SIG-M5 treated with dmso at 0.1 percent for 504 hours (cell line): Measurements from ENCODE around the gene CARNS1.
A peak's percentile ranks its signal among the peaks of the same experiment; 100 is the strongest.

Experiments
- DNase-seq: peaks from one replicate; lab custom pipeline; 2025; ENCODE audit not compliant: unreplicated experiment; lab: John Stamatoyannopoulos, UW

Gene CARNS1

GRCh38 chr11:67428052-67429001, 12.8 kb downstream of the CARNS1 start, which contains the start of gene RPS6KB2:
Gene RPS6KB2 (plus strand): TSS chr11:67428494. CDS start chr11:67428546, 52 bp downstream.
- DNase-seq = peak; percentile 93

DNA sequence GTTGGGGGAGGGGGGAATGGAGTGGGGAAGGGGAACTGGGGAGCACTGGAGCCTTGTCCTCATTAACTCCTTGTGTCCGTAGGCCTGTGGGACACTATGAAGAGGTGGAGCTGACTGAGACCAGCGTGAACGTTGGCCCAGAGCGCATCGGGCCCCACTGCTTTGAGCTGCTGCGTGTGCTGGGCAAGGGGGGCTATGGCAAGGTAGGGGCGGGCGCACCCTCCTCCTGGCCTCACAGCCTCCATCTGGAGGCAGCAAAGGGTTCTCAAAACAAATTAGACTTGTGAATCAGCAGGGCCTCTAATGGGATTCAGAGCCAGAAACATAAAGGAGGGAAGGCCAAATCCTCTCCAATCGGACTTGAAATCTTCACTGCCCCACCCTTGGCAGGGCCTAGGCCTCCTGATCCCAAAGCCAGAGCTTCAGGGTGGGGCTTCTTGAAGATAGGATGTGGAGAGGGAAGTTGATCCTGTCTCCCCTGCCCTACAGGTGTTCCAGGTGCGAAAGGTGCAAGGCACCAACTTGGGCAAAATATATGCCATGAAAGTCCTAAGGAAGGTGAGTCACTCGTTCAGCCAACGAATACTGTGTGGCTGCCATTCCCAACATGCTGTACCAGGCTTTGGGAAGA, 13.7 kb downstream of the CARNS1 start:
- DNase-seq = no peak

DNA sequence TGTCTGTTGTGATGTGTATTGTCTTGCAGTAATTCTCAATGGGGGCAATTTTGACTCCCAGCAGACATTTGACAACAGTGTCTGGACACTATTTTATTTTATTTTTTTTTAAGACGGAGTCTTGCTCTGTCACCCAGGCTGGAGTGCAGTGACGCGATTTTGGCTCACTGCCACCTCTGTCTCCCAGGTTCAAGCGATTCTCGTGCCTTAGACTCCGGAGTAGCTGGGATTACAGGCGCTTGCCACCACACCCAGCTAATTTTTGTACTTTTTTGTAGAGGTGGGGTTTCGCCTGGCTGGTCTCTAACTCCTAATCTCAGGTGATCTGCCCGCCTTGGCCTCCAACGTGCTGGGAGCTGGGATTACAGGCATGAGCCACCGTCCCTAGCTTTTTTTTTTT, 14.2 kb downstream of the CARNS1 start:
- DNase-seq = no peak

- DNase-seq = no peak
These were observed 16.1 kb downstream of the CARNS1 start for GRCh38 chr11:67431346-67432249.

- no peak for DNase-seq
These were observed 17.3 kb downstream of the CARNS1 start for GRCh38 chr11:67432655-67433349.

DNA sequence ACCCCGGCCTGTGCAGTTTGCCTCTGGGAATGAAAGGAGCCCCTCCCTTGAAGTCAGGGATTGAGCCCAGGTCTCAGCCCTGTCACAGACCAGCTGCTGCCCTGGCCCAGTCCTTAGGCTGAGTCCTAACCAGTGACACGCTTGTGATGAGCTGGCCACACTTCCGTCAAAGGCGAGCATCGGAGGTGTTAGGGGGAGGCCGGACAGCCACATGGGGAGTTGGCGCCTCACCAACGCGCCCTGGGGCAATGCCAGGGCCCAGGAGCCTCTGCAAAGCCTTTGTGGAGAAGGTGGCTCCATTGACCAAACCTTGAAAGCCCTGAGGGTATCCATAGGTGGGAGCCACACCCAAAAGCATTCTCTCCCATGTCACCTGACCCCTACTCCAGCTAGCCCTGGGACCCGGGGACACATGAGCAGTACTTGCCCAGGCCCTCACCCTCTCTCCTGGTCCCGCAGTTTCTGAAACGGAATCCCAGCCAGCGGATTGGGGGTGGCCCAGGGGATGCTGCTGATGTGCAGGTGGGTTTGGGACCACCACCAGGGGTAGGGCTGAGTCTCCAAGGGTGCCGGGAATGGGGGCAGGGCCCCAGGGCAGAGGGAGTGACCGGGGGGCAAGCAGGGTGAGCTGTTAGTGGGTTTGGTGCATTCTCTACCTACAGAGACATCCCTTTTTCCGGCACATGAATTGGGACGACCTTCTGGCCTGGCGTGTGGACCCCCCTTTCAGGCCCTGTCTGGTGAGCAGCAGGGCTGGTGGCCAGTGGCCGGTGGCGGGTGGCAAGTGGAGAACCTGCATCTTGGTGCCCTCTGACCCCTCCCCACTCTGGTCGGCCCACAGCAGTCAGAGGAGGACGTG, 18.3 kb downstream of the CARNS1 start:
- no peak for DNase-seq

- DNase-seq = no peak
These were observed 19.0 kb downstream of the CARNS1 start for GRCh38 chr11:67434395-67434881.

GRCh38 chr11:67435031-67435726, 19.7 kb downstream of the CARNS1 start:
- no peak for DNase-seq

- no peak for DNase-seq
These were observed 20.4 kb downstream of the CARNS1 start for GRCh38 chr11:67435727-67436458.

DNA sequence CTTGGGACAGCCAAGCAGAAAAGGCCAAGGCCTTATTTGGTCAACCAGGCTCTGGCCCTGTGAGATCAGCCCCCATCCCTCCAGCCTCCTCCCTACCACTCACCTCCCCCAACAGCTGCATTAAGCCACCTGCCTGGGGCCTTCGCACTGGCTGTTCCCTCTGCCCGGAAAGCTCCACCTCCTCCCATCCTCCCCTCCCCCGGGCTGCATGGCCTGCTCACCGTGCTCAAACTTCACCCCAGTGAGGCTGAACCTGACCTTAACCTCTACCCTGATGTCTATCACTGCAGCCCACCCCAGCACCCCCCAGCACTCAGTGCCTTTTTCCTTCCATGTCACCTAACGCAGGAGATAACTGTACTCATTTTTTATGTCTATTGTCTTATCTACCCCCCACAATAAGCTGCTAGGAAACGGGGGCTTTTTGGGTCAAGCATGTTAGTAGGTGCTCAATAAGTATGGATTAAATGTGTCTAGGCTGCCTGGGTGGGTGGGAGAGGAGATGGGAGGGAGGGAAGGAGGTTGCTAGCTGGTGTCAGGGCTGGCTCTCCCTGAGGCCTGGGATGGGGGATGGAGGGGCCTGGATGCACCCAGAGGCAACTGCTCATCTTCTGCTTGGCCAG, 21.1 kb downstream of the CARNS1 start:
- DNase-seq = no peak

DNA sequence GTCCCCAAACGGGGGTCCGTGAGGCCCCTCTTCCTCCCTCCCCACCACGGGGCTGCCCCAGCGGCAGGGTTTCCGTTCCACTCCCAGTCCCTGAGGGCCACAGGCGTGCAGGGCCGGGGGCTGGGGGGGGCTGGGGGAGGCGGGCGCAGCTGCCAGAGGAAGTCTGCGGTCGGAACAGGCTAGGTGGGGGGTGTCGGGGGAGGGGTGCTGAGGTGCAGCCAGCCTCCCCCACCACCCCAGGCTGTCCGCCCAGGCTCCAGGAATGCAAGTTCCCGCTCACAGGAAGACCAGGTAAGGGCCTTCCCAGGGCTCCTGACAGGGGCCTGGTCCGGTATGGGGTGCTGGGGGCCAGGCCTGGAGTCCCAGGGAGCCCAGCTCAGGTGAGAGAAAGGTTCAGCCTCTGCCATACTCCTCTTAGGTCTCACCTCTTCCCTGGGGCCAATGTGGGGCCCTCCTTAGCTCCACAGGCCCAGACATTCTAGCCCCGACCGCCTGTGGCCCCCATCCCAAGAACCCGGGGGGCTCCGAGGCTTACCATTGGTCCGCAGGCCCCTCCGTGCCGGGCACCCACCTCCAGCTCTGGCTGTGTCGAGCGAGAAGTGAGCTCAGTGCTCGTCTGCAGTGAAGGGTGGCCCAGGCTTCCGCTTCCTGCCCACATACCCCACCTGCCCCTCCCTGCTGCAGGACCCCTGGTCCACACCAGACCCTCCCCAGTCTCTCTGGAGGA, 21.8 kb downstream of the CARNS1 start, which contains the start of gene PTPRCAP:
TSS of gene PTPRCAP (minus strand) at position 601 of the 727 bp plus-strand sequence. CDS start at position 538, 63 bp downstream.
- DNase-seq = no peak

- DNase-seq = no peak
These were observed 22.3 kb downstream of the CARNS1 start for GRCh38 chr11:67437809-67438157.

DNA sequence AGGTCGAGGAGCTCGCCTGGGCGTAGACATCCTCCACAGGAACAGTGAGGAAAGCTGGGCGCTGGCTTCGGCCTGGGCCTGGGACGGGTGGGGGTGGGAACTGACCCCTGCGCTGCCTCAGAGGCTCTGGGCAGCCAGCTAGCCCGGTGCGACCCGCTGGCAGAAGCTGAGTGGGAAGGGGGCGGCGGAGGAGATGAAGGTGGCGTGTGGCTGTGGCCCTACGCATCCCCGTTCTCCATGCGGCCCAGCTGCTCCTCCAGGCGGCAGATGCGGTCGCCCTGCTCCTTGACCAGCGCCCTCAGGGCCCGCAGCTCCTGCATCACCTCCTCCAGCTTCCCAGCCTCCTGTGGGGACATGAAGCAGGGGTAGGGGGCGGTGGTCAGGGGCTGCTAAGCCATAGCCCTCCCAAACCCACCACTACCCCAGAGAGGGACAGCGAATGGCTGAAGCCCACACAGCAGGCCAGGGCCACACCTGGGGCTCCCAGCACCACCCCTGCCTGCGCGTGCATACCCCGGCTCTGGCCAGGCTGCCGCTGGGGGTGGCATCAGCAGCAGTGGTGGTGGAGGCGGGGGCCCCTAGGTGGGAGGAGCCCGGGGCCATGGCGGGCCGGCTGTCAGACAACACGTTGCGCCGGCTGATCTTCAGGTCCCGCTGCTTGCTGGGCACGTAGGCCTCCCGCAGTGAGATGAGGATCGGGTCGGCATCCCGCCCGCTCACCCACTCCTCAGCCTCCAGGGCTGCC, 22.9 kb downstream of the CARNS1 start:
- no peak for DNase-seq

- peak; percentile 4 for DNase-seq
These were observed 24.1 kb downstream of the CARNS1 start for GRCh38 chr11:67439321-67440228.
